Skeletal muscle tissue (tissue), 4 donors: ENCODE data around the gene MFSD11. TPM values are rescaled to one million over a fixed set of nuclear protein-coding genes. Genes with fewer than 3 reads are reported as not detected.
"Not testable (repeated sequence)": the region's sequence is repeated elsewhere in the genome, so short reads cannot be mapped to it uniquely, and the experiment has no call there.

Source experiments
- H3K27ac ChIP-seq: one replicate; pipeline ENCODE4 v1.7.0; 2013; ENCODE audit warnings: mild to moderate bottlenecking, low read depth, low read length, inconsistent platforms
- H3K27me3 ChIP-seq, 3 donors: one replicate each; pipeline ENCODE4 v1.7.0; 2013; ENCODE audit warnings: low read length in 3 of 3; ENCODE audit not compliant: control insufficient read depth in 3 of 3, insufficient read depth in 3 of 3
- H3K36me3 ChIP-seq, 3 donors: one replicate each; pipeline ENCODE4 v1.7.0; 2013; ENCODE audit warnings: low read length in 3 of 3; ENCODE audit not compliant: control insufficient read depth in 3 of 3, insufficient read depth in 3 of 3
- H3K4me1 ChIP-seq, 3 donors: one replicate each; pipeline ENCODE4 v1.7.0; 2013; ENCODE audit warnings: low read length in 3 of 3, mild to moderate bottlenecking in 3 of 3; ENCODE audit not compliant: control insufficient read depth in 3 of 3, insufficient read depth in 3 of 3
- H3K4me3 ChIP-seq, 3 donors: one replicate each; pipeline ENCODE4 v1.7.0; 2013; ENCODE audit warnings: low read length in 3 of 3
- H3K9ac ChIP-seq, 3 donors: one replicate each; pipeline ENCODE4 v1.7.0; 2013; ENCODE audit warnings: low read length in 3 of 3, mild to moderate bottlenecking in 3 of 3, moderate library complexity in 2 of 3, low read depth in 1 of 3
- H3K9me3 ChIP-seq, 3 donors: one replicate each; pipeline ENCODE4 v1.7.0; 2013; ENCODE audit warnings: low read length in 3 of 3; ENCODE audit not compliant: control insufficient read depth in 3 of 3
- total RNA-seq: library from RNA; depleted of rRNA; stranded (reverse); fragments of >200 nt; gene quantifications from one replicate; pipeline ENCODE4 v1.2.3, GENCODE V29; 2014
- donor health status: Osteomylitis.

Gene MFSD11
- total RNA-seq, 1 donor from 2014 or later: 76.7 TPM

DNA sequence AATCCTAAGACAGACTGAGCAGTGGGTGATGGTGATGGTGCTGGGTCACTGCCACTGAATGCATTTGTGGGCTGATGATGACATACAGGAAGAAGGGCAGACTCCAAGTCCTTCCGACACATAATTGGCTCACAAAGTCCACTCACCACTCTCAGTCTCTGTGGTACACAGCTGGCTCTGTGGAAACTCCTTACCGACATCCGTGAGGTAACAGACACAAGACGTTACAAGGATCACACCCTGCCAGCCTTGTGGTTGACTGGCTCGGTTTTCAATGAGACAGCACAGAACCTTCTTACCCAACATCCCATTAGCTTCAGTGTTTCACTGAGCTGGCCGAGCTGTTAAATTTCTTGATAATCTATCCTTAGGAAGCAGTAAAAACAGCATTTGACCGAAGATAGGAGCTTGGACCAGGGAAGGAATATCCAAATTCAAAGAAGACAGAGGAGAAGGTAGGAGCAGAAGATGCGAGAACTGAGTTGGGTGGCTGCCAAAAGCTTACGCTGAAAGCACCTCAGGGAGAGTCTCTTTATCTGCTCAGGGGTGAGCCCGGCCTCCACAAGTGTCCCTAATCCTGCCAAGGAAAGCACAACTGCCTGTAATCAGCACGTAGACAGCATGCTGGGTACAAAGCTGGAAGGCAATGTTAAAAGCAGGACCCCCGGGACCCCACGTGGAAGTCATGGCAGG lies 21.6 kb upstream of the MFSD11 start:
- H3K36me3 ChIP-seq: peaks cover 61 to 73% (median 69%) of the 10 kb centered on the region in 3 donors
- peaks cover 8 to 26% (median 20%) of the 10 kb centered on the region in 3 donors for H3K4me1 ChIP-seq

DNA sequence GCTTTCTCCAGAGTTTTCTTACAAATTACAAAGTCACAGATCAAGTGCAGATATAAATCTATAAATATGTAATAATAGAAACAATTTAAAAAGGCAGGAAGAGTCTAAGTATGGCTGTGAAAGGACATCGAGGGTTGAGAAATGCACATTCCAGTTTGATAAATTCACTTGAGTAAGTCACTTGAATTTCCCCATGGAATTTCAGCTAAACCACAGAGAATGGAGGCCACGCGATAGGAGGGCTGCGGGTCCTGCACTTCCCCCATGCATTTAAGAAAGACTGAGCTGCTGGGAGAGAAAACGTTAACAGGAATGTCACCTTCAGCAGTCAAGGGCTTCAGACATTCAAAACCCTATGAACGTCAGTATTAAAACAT lies 21.1 kb upstream of the MFSD11 start:
- Histone ChIP-seq H3K9me3 (no peaks in the 10 kb centered on the region), H3K27ac (peak overlapping the region; percentile 59), H3K4me1 (peaks cover 5 to 20% (median 14%) of the 10 kb centered on the region in 3 donors), H3K27me3 (no peaks in the 10 kb centered on the region), H3K36me3 (peaks cover 67 to 79% (median 75%) of the 10 kb centered on the region in 3 donors), H3K4me3 (no peak overlapping the region), H3K9ac (peak overlapping the region in 1 of 3 donors; percentile 27)

More for the DNA sequence above, 21.6 kb upstream of the MFSD11 start:
- H3K27ac ChIP-seq: peak overlapping the region; percentile 59
- no peaks in the 10 kb centered on the region for H3K27me3 ChIP-seq
- H3K4me3 ChIP-seq: no peak overlapping the region
- H3K9ac ChIP-seq: peak overlapping the region in 1 of 3 donors; percentile 29
- no peaks in the 10 kb centered on the region for H3K9me3 ChIP-seq

DNA sequence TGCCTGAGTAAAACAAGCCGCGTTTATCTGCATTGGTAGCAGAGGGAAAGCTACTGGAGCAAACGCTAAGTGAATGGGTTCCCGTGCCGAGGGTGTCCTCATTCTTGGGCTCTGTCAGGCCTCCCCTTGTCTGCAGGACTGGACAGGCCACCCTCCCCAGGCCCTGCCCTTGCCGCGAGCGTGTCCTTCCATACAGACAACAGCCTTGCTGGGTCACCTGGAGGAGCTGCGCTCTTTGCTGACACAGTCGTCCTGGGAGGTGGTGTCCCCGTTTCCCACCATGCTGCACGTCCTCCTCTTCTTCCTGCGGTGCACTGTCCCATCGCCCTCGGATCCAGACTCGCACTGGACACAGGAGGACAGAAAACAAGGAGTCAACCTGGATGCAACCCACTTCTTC lies 19.4 kb upstream of the MFSD11 start:
- no peak overlapping the region for H3K27ac ChIP-seq
- H3K36me3 ChIP-seq: peaks cover 75 to 83% (median 81%) of the 10 kb centered on the region in 3 donors
- H3K4me3 ChIP-seq: no peak overlapping the region
- H3K9me3 ChIP-seq: no peaks in the 10 kb centered on the region
- H3K4me1 ChIP-seq: peaks cover 7 to 19% (median 14%) of the 10 kb centered on the region in 3 donors
- H3K9ac ChIP-seq: no peak overlapping the region
- no peaks in the 10 kb centered on the region for H3K27me3 ChIP-seq

DNA sequence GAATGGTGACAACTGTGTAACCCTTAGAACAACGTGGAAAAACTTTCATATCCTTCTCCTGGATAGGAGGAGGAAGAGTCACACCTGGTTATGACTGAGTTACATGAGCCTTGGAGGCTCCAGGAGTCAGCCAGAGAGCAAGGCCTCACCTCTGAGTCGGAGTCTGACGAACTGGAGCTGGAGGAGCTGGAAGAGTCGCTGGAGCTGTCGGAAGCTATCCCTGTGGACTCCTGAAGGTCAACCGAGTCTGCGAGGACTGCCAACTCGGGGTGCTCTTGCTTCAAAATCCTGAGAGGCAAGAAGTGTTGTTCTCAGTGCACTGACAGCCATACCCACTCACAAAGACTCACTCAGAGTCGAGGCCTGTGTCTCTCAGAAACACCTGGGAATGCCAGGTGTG lies 17.7 kb upstream of the MFSD11 start:
- Histone ChIP-seq H3K9me3 (no peaks in the 10 kb centered on the region), H3K27me3 (no peaks in the 10 kb centered on the region), H3K27ac (no peak overlapping the region), H3K4me3 (no peak overlapping the region), H3K9ac (no peak overlapping the region), H3K36me3 (peaks cover 77 to 84% (median 78%) of the 10 kb centered on the region in 3 donors), H3K4me1 (peaks cover 17 to 28% (median 27%) of the 10 kb centered on the region in 3 donors)

DNA sequence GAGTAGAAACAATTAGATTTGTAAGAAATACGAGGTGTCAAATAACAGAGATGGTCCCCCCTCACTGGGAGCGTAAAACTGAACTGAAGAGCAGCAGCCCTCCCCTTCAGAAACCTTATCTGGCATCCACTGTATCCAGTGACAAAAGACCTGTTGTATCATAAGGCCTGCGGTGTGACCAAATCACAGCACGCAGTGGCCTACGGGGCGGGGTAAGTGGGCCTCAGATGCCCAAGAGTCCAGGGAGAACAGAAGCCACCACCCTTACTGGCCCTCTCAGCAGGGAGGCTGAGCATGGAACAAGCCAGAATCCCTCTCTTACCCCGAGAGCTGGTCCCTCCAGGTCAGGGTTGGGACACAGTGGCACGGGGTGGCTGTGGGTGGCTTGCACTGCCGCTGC lies 17.0 kb upstream of the MFSD11 start:
- no peak overlapping the region for H3K4me3 ChIP-seq
- no peak overlapping the region for H3K9ac ChIP-seq
- H3K27ac ChIP-seq: no peak overlapping the region
- H3K36me3 ChIP-seq: peaks cover 70 to 76% (median 71%) of the 10 kb centered on the region in 3 donors
- H3K9me3 ChIP-seq: no peaks in the 10 kb centered on the region
- H3K4me1 ChIP-seq: peaks cover 21 to 26% (median 26%) of the 10 kb centered on the region in 3 donors
- no peaks in the 10 kb centered on the region for H3K27me3 ChIP-seq

DNA sequence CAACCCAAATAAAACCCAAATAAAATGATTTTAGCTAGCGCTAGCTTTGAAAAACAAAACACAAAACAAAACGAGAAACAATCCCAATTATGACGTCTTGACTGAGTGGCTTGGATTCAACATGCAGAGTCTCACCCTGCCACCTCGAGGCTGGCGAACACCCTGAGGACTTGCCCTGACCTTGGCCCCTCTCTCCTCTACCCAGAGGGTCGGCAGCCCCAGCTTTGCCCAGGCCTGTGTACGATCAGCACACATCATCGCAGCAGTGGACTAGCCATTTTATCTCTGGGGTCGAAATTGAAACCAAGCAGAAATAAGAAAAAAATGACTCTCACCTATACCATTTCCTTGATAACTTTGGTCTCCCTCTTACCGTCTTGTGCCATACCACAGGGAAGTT lies 16.5 kb upstream of the MFSD11 start:
- Histone ChIP-seq H3K36me3 (peaks cover 65 to 71% (median 66%) of the 10 kb centered on the region in 3 donors), H3K4me3 (no peak overlapping the region), H3K9ac (no peak overlapping the region), H3K9me3 (no peaks in the 10 kb centered on the region), H3K4me1 (peaks cover 20 to 24% (median 21%) of the 10 kb centered on the region in 3 donors), H3K27me3 (no peaks in the 10 kb centered on the region), H3K27ac (no peak overlapping the region)

DNA sequence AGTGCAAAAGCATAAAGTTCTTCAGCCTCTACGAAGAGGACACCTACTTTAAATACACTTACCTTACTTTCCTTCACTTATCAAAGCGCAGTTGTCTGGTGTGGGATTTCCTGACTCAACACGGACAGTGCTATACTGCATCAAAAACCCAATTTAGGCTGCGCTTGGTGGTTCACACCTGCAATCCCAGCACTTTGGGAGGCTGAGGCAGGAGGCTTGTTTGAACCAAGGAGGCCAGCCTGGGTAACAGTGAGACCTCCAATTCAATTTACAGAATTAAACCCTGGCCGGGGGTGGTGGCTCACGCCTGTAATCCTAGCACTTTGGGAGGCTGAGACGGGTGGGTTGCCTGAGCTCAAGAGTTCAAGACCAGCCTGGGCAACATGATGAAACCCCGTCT lies 15.6 kb upstream of the MFSD11 start:
- Histone ChIP-seq H3K4me1 (peaks cover 19 to 24% (median 22%) of the 10 kb centered on the region in 3 donors), H3K9ac (peak overlapping the region in 1 of 3 donors; percentile 33), H3K4me3 (no peak overlapping the region), H3K27ac (no peak overlapping the region), H3K9me3 (no peaks in the 10 kb centered on the region), H3K27me3 (no peaks in the 10 kb centered on the region), H3K36me3 (peaks cover 56 to 63% (median 58%) of the 10 kb centered on the region in 3 donors)

DNA sequence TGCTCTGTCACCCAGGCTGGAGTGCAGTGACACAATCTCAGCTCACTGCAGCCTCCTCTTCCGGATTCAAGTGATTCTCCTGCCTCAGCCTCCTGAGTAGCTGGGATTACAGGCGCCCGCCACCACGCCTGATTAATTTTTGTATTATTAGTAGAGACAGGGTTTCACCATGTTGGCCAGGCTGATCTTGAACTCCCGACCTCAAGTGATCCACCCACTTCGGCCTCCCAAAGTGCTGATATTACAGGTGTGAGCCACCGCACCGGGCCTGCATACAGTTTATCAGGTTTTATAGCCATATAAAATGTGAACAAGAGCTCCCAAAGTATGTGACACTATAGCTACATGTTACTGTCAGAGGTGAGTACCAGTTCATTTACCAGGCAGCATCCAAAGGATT lies 14.9 kb upstream of the MFSD11 start:
- H3K4me3 ChIP-seq, H3K27ac ChIP-seq, H3K9ac ChIP-seq, H3K9me3 ChIP-seq, H3K27me3 ChIP-seq: not testable (repeated sequence)
- Histone ChIP-seq H3K4me1 (peaks cover 26 to 31% (median 29%) of the 10 kb centered on the region in 3 donors), H3K36me3 (peaks cover 53 to 61% (median 54%) of the 10 kb centered on the region in 3 donors)

DNA sequence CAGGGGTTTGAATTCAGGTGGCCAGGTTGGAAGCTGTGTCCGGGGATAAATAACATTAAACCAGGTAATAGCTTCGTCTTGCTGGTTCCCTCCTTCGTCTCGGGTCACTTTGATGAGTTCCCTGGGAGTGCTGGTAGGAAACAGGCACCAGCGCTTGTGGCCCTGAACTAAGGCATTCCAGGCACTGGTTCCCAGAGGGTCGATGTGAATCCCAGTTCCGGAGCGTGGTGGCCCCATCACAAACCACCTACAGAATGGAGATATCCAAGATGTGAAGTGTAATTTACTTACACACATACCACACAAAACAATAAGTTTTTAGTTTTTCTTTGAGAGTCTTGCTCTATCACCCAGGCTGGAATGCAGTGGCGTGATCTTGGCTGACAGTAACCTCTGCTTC lies 14.1 kb upstream of the MFSD11 start:
- Histone ChIP-seq H3K9me3 (no peaks in the 10 kb centered on the region), H3K4me1 (peaks cover 30 to 34% (median 32%) of the 10 kb centered on the region in 3 donors), H3K9ac (peak overlapping the region in 1 of 3 donors; percentile 25), H3K36me3 (peaks cover 45 to 53% (median 46%) of the 10 kb centered on the region in 3 donors), H3K4me3 (no peak overlapping the region), H3K27ac (peak overlapping the region; percentile 2), H3K27me3 (no peaks in the 10 kb centered on the region)

DNA sequence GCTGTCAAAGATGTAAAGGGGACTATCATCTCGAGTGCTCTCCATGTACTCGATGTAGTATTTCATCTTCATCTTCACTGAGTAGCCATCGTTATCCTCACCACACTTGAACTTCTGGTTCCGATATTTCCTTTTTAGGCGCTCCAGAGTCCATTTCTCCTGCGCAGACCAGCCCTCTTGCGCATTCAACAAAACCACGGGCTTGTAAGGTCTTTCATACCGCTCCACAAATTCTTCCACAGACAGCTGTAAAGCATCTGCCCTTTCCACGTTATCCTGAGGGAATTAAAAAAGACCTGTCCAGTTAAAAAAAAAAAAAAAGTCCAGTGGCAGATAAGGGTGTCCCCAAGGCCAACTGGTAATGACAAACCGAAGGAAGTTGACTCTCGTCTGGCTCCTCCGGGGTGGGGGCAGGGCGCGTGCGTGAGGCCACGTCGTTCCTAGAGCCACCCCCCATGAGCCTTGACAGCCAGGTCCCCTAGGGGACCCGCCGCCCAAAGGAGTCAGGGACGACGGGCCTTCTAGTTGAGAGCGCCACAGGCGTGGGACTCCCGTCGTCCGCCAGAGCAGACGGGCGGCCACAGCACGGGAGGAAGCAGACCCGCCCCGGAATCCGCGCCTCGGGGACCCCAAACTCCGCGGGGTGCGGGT lies 12.2 kb upstream of the MFSD11 start:
- Histone ChIP-seq H3K4me1 (peaks cover 32 to 38% (median 37%) of the 10 kb centered on the region in 3 donors), H3K27me3 (no peaks in the 10 kb centered on the region), H3K9ac (peak overlapping the region; percentile 93 to 99 (median 97)), H3K27ac (peak overlapping the region; percentile 97), H3K4me3 (peak overlapping the region; percentile 87 to 95 (median 91)), H3K36me3 (peaks cover 29 to 40% (median 32%) of the 10 kb centered on the region in 3 donors), H3K9me3 (no peaks in the 10 kb centered on the region)
